WERI-Rb-1 (cell line): ENCODE measurements around the gene JMJD8.

Experiments used
- DNase-seq: peaks from one replicate; pipeline ENCODE4 v3.0.0-alpha.2; 2020
- H3K27ac ChIP-seq: fragments of 250-450 bp; sonication (Bioruptor Pico); 2 replicates; pipeline ENCODE4 v1.5.1; 2020; ENCODE audit warnings: mild to moderate bottlenecking, moderate library complexity
- H3K27me3 ChIP-seq: fragments of 250-450 bp; sonication (Bioruptor Pico); 2 replicates; pipeline ENCODE4 v1.5.1; 2021; ENCODE audit warnings: mild to moderate bottlenecking, low read depth, moderate library complexity; ENCODE audit not compliant: insufficient read depth, severe bottlenecking
- H3K36me3 ChIP-seq: fragments of 250-450 bp; sonication (Bioruptor Pico); 2 replicates; pipeline ENCODE4 v1.5.1; 2020; ENCODE audit warnings: mild to moderate bottlenecking, moderate library complexity
- H3K4me3 ChIP-seq: 2 replicates; pipeline ENCODE4 v1.5.1; 2011; ENCODE audit warnings: low read depth, mild to moderate bottlenecking, control low read depth, low read length
- H3K9me3 ChIP-seq: fragments of 250-450 bp; sonication (Bioruptor Pico); 2 replicates; pipeline ENCODE4 v1.5.1; 2021; ENCODE audit warnings: mild to moderate bottlenecking, moderate library complexity; ENCODE audit not compliant: severe bottlenecking
- CTCF ChIP-seq: IDR thresholded peaks from 2 replicates; pipeline ENCODE4 v1.5.1; 2011; ENCODE audit warnings: low read depth, mild to moderate bottlenecking, control low read depth, inconsistent platforms, low read length

The JMJD8 gene

GRCh38 chr16:723695-724094, 39.6 kb upstream of the JMJD8 start:
- no peaks in the 10 kb centered on the region for H3K9me3 ChIP-seq
- no peak for TF ChIP-seq CTCF
- peaks cover 6% of the 10 kb centered on the region for H3K36me3 ChIP-seq
- no peak overlapping the region for H3K27ac ChIP-seq
- no peak overlapping the region for H3K4me3 ChIP-seq
- H3K27me3 ChIP-seq, result no peaks in the 10 kb centered on the region
- no peak for DNase-seq

GRCh38 chr16:722835-723633, 38.9 kb upstream of the JMJD8 start:
- no peak overlapping the region for H3K27ac ChIP-seq
- no peaks in the 10 kb centered on the region for H3K27me3 ChIP-seq
- no peak for TF ChIP-seq CTCF
- no peaks in the 10 kb centered on the region for H3K9me3 ChIP-seq
- DNase-seq, result no peak
- peaks cover 6% of the 10 kb centered on the region for H3K36me3 ChIP-seq
- no peak overlapping the region for H3K4me3 ChIP-seq

GRCh38 chr16:721765-722540, 37.8 kb upstream of the JMJD8 start:
- DNase-seq, result no peak
- peak overlapping the region; percentile 29 for H3K4me3 ChIP-seq
- H3K27me3 ChIP-seq, result no peaks in the 10 kb centered on the region
- TF ChIP-seq CTCF, result no peak
- H3K9me3 ChIP-seq, result no peaks in the 10 kb centered on the region
- H3K27ac ChIP-seq, result peak overlapping the region; percentile 99
- peaks cover 6% of the 10 kb centered on the region for H3K36me3 ChIP-seq

- peak; percentile 92 for DNase-seq
- Histone ChIP-seq H3K4me3 (peak within 1 kb of the TSS; percentile 73), H3K27ac (peak within 1 kb of the TSS; percentile 99)
These were observed 37.0 kb upstream of the JMJD8 start, which contains the start of gene ANTKMT for GRCh38 chr16:720990-721764. TSS of gene ANTKMT (plus strand) at chr16:721146. CDS start at chr16:721275, 129 bp downstream.

More at GRCh38 chr16:720990-721764, 37.0 kb upstream of the JMJD8 start, which contains the start of gene ANTKMT:
- no peaks in the 10 kb centered on the region for H3K27me3 ChIP-seq
- no peak for TF ChIP-seq CTCF
- no peaks in the 10 kb centered on the region for H3K9me3 ChIP-seq
- H3K36me3 ChIP-seq, result peaks cover 6% of the 10 kb centered on the region
